Activated T-helper 1 cell treated with anti-CD3 and anti-CD28 coated beads, Interleukin-2, amount 50 U/mL, for 16 hours (primary cell): Measurements from ENCODE around the gene EIF4B.

Source experiments
- DNase-seq, 2 donors: peaks; one replicate each; pipeline ENCODE4 v3.0.0-alpha.2; 2020; ENCODE audit warnings: low read depth in 1 of 2, low spot score in 1 of 2

EIF4B gene

GRCh38 chr12:53067993-53068770 is 61.9 kb downstream of the EIF4B start:
- no peak for DNase-seq

- no peak for DNase-seq
Measured at GRCh38 chr12:53068811-53069585, 62.7 kb downstream of the EIF4B start.

- DNase-seq, result no peak
Measured at GRCh38 chr12:53069621-53070410, 63.6 kb downstream of the EIF4B start.

- DNase-seq, result no peak
Measured at GRCh38 chr12:53070877-53071492, 64.7 kb downstream of the EIF4B start.

GRCh38 chr12:53071591-53072551 is 65.6 kb downstream of the EIF4B start:
- DNase-seq, result no peak

- DNase-seq, result no peak
Measured at GRCh38 chr12:53073881-53074280, 67.6 kb downstream of the EIF4B start.

GRCh38 chr12:53074283-53074998 is 68.2 kb downstream of the EIF4B start:
- DNase-seq, result no peak

- DNase-seq, result no peak
Measured at GRCh38 chr12:53074999-53075370, 68.7 kb downstream of the EIF4B start.

GRCh38 chr12:53076461-53076860 is 70.2 kb downstream of the EIF4B start:
- no peak for DNase-seq

- DNase-seq, result no peak
Measured at GRCh38 chr12:53077030-53077429, 70.8 kb downstream of the EIF4B start.

GRCh38 chr12:53078425-53079225 is 72.4 kb downstream of the EIF4B start:
- DNase-seq, result peak in 1 of 2 donors; percentile 42

GRCh38 chr12:53079226-53080117 is 73.2 kb downstream of the EIF4B start, which contains the start of gene SPRYD3:
SPRYD3 (minus strand) TSS chr12:53079390; CDS start chr12:53079333, 57 bp downstream.
- DNase-seq, result peak; percentile 93 to 94

GRCh38 chr12:53082637-53083175 is 76.5 kb downstream of the EIF4B start:
- no peak for DNase-seq

- no peak for DNase-seq
Measured at GRCh38 chr12:53086361-53086760, 80.1 kb downstream of the EIF4B start.

- DNase-seq, result no peak
Measured at GRCh38 chr12:53090105-53090504, 83.8 kb downstream of the EIF4B start.

- DNase-seq, result no peak
Measured at GRCh38 chr12:53090554-53090953, 84.3 kb downstream of the EIF4B start.

- DNase-seq, result no peak
Measured at GRCh38 chr12:53091756-53092155, 85.5 kb downstream of the EIF4B start.
